GM19467 (cell line): ENCODE results near the gene HCLS1.
"Not testable (repeated sequence)": the region's sequence is repeated elsewhere in the genome, so short reads cannot be mapped to it uniquely, and the experiment has no call there.

Experiments used
- ATAC-seq: cut with Tn5 transposase; IDR thresholded peaks from one replicate; pipeline ENCODE4 v1.9.1; 2021; ENCODE audit warnings: mild to moderate bottlenecking, moderate library complexity; ENCODE audit not compliant: unreplicated experiment

HCLS1 gene

GRCh38 chr3:121660356-121661171 lies at the start of gene HCLS1:
Gene HCLS1, minus strand, starts transcription at chr3:121660903. Its CDS starts 2,556 bp downstream, at chr3:121658347.
- ATAC-seq: peak; percentile 85

GRCh38 chr3:121710347-121710746 lies 49.6 kb upstream of the HCLS1 start:
- ATAC-seq: no peak

- no peak for ATAC-seq
Measured at GRCh38 chr3:121707531-121708273, 47.0 kb upstream of the HCLS1 start.

- no peak for ATAC-seq
Measured at GRCh38 chr3:121705541-121705940, 44.8 kb upstream of the HCLS1 start.

- ATAC-seq: no peak
Measured at GRCh38 chr3:121703973-121704372, 43.3 kb upstream of the HCLS1 start.

- ATAC-seq: no peak
Measured at GRCh38 chr3:121698901-121699300, 38.2 kb upstream of the HCLS1 start.

- no peak for ATAC-seq
Measured at GRCh38 chr3:121698476-121698875, 37.8 kb upstream of the HCLS1 start.

GRCh38 chr3:121696186-121696585 lies 35.5 kb upstream of the HCLS1 start:
- ATAC-seq: no peak

GRCh38 chr3:121692010-121692699 lies 31.5 kb upstream of the HCLS1 start:
- ATAC-seq: no peak

GRCh38 chr3:121690777-121691405 lies 30.2 kb upstream of the HCLS1 start:
- peak; percentile 69 for ATAC-seq

GRCh38 chr3:121688747-121689146 lies 28.0 kb upstream of the HCLS1 start:
- ATAC-seq: not testable (repeated sequence)

GRCh38 chr3:121681792-121682191 lies 21.1 kb upstream of the HCLS1 start:
- no peak for ATAC-seq

GRCh38 chr3:121677141-121677540 lies 16.4 kb upstream of the HCLS1 start:
- no peak for ATAC-seq

GRCh38 chr3:121670676-121671075 lies 10.0 kb upstream of the HCLS1 start:
- ATAC-seq: no peak

- ATAC-seq: no peak
Measured at GRCh38 chr3:121667333-121667732, 6.6 kb upstream of the HCLS1 start.

GRCh38 chr3:121665488-121665887 lies 4.8 kb upstream of the HCLS1 start:
- no peak for ATAC-seq

- ATAC-seq: no peak
Measured at GRCh38 chr3:121663171-121663847, 2.6 kb upstream of the HCLS1 start.

GRCh38 chr3:121662742-121663141 lies 2.0 kb upstream of the HCLS1 start:
- no peak for ATAC-seq

- no peak for ATAC-seq
Measured at GRCh38 chr3:121661376-121661775, 673 bp upstream of the HCLS1 start.

- no peak for ATAC-seq
Measured at GRCh38 chr3:121659586-121659985, 1.1 kb downstream of the HCLS1 start.
